ENCODE data around the gene OSBPL9. TPM values are rescaled to one million over a fixed set of nuclear protein-coding genes. Genes with fewer than 3 reads are reported as not detected.
"Not testable (repeated sequence)": the region's sequence is repeated elsewhere in the genome, so short reads cannot be mapped to it uniquely, and the experiment has no call there.

Gene OSBPL9
- total RNA-seq, 1 donor from 2014 or later: 41.7 TPM

GRCh38 chr1:51629918-51630317, 13.0 kb downstream of the OSBPL9 start:
- ATAC-seq (ENCODE audit: poor library complexity) (no peak), DNase-seq (no peak)
- intact Hi-C loops (cut with DNase I): loop anchor here (5.0 kb wide), 1 partner anchor 137 kb away; no protein-coding TSS in a partner anchor

GRCh38 chr1:51630393-51630792, 13.5 kb downstream of the OSBPL9 start:
- DNase-seq (no peak), ATAC-seq (ENCODE audit: poor library complexity) (no peak)
- intact Hi-C loops (cut with DNase I): no loop called here

- no peak for ATAC-seq (ENCODE audit: poor library complexity)
- intact Hi-C loops (cut with DNase I): no loop called here
- DNase-seq: no peak
These were observed 14.0 kb downstream of the OSBPL9 start for GRCh38 chr1:51630922-51631321.

- intact Hi-C loops (cut with DNase I): no loop called here
- DNase-seq (no peak), ATAC-seq (ENCODE audit: poor library complexity) (no peak)
These were observed 14.9 kb downstream of the OSBPL9 start for GRCh38 chr1:51631747-51632146.

GRCh38 chr1:51634618-51635017, 17.7 kb downstream of the OSBPL9 start:
- DNase-seq (no peak), ATAC-seq (ENCODE audit: poor library complexity) (no peak)
- intact Hi-C loops (cut with DNase I): no loop called here

- intact Hi-C loops (cut with DNase I): no loop called here
- ATAC-seq (ENCODE audit: poor library complexity) (no peak), DNase-seq (no peak)
These were observed 18.7 kb downstream of the OSBPL9 start for GRCh38 chr1:51635615-51636014.

GRCh38 chr1:51636191-51636590, 19.3 kb downstream of the OSBPL9 start:
- intact Hi-C loops (cut with DNase I): no loop called here
- ATAC-seq (ENCODE audit: poor library complexity): no peak
- DNase-seq: no peak

GRCh38 chr1:51636764-51637522, 20.1 kb downstream of the OSBPL9 start:
- intact Hi-C loops (cut with DNase I): no loop called here

GRCh38 chr1:51638350-51638749, 21.5 kb downstream of the OSBPL9 start:
- no peak for ATAC-seq (ENCODE audit: poor library complexity)
- intact Hi-C loops (cut with DNase I): no loop called here
- DNase-seq: no peak

More at GRCh38 chr1:51636764-51637522, 20.1 kb downstream of the OSBPL9 start:
- ATAC-seq (ENCODE audit: poor library complexity) (peak; percentile 45), DNase-seq (no peak)

GRCh38 chr1:51639694-51640093, 22.8 kb downstream of the OSBPL9 start:
- intact Hi-C loops (cut with DNase I): no loop called here
- no peak for ATAC-seq (ENCODE audit: poor library complexity)
- DNase-seq: no peak

- DNase-seq (no peak), ATAC-seq (ENCODE audit: poor library complexity) (no peak)
- intact Hi-C loops (cut with DNase I): no loop called here
These were observed 24.2 kb downstream of the OSBPL9 start for GRCh38 chr1:51641096-51641495.

- intact Hi-C loops (cut with DNase I): no loop called here
- no peak for DNase-seq
- peak; percentile 83 for ATAC-seq (ENCODE audit: poor library complexity)
These were observed 25.8 kb downstream of the OSBPL9 start for GRCh38 chr1:51642739-51643142.

- DNase-seq: no peak
- no peak for ATAC-seq (ENCODE audit: poor library complexity)
- intact Hi-C loops (cut with DNase I): no loop called here
These were observed 26.5 kb downstream of the OSBPL9 start for GRCh38 chr1:51643362-51643761.

- intact Hi-C loops (cut with DNase I): no loop called here
- ATAC-seq (ENCODE audit: poor library complexity): no peak
- no peak for DNase-seq
These were observed 27.1 kb downstream of the OSBPL9 start for GRCh38 chr1:51644020-51644419.

- DNase-seq: no peak
- intact Hi-C loops (cut with DNase I): no loop called here
- no peak for ATAC-seq (ENCODE audit: poor library complexity)
These were observed 27.8 kb downstream of the OSBPL9 start for GRCh38 chr1:51644533-51645197.

GRCh38 chr1:51646592-51646991, 29.7 kb downstream of the OSBPL9 start:
- DNase-seq; intact Hi-C loops (cut with DNase I); ATAC-seq (ENCODE audit: poor library complexity): not testable (repeated sequence)

- ATAC-seq (ENCODE audit: poor library complexity) (peak; percentile 78), DNase-seq (no peak)
- intact Hi-C loops (cut with DNase I): no loop called here
These were observed 31.6 kb downstream of the OSBPL9 start for GRCh38 chr1:51648180-51649109.

- ATAC-seq (ENCODE audit: poor library complexity): no peak
- intact Hi-C loops (cut with DNase I): no loop called here
- no peak for DNase-seq
These were observed 32.8 kb downstream of the OSBPL9 start for GRCh38 chr1:51649593-51650091.

GRCh38 chr1:51650198-51650597, 33.3 kb downstream of the OSBPL9 start:
- DNase-seq (no peak), ATAC-seq (ENCODE audit: poor library complexity) (no peak)
- intact Hi-C loops (cut with DNase I): no loop called here
